HL-60 (cell line): ENCODE results near the gene RIGI.

Source experiments
- CTCF ChIP-seq: IDR thresholded peaks from one replicate; pipeline ENCODE4 v1.5.1; 2011; ENCODE audit warnings: low read length, control low read depth, inconsistent platforms; ENCODE audit not compliant: insufficient read depth
- GABPA ChIP-seq: IDR thresholded peaks from 2 replicates; pipeline ENCODE4 v1.6.1; 2012; ENCODE audit warnings: low read depth
- POLR2AphosphoS5 ChIP-seq: IDR thresholded peaks from 2 replicates; pipeline ENCODE4 v1.6.1; 2012; ENCODE audit warnings: low read depth
- REST ChIP-seq: IDR thresholded peaks from 2 replicates; pipeline ENCODE4 v1.6.1; 2012; ENCODE audit warnings: low read depth; ENCODE audit not compliant: insufficient replicate concordance
- SPI1 ChIP-seq: IDR thresholded peaks from 2 replicates; pipeline ENCODE4 v1.6.1; 2012; ENCODE audit warnings: low read depth, mild to moderate bottlenecking, borderline replicate concordance

- TF ChIP-seq CTCF (no peak), POLR2AphosphoS5 (no peak), REST (no peak), GABPA (no peak), SPI1 (no peak)
Observed at GRCh38 chr9:32550150-32550561, 24.2 kb upstream of the RIGI start.
